Osteoblast (primary cell): ENCODE measurements around the gene SERTAD2. TPM values are rescaled to one million over a fixed set of nuclear protein-coding genes. Genes with fewer than 3 reads are reported as not detected.

Experiments
- DNase-seq: peaks from one replicate; pipeline ENCODE4 v3.0.0; 2011; ENCODE audit warnings: low spot score, mixed read lengths; ENCODE audit not compliant: insufficient read length; ENCODE audit errors: missing footprints
- H2AFZ ChIP-seq: 2 replicates; pipeline ENCODE4 v1.6.0; 2011; ENCODE audit warnings: mild to moderate bottlenecking, low read length
- H3K27ac ChIP-seq: 2 replicates; pipeline ENCODE4 v1.5.1; 2011; ENCODE audit warnings: mild to moderate bottlenecking, low read depth, low read length, moderate library complexity
- H3K27me3 ChIP-seq: 2 replicates; pipeline ENCODE4 v1.6.0; 2012; ENCODE audit warnings: mild to moderate bottlenecking, control low read depth, inconsistent platforms, low read length, moderate library complexity; ENCODE audit not compliant: insufficient read depth
- H3K36me3 ChIP-seq: 2 replicates; pipeline ENCODE4 v1.5.1; 2011; ENCODE audit warnings: mild to moderate bottlenecking, low read length, control low read depth, moderate library complexity; ENCODE audit not compliant: insufficient read depth
- H3K4me1 ChIP-seq: 2 replicates; pipeline ENCODE4 v1.5.1; 2011; ENCODE audit warnings: mild to moderate bottlenecking, low read length, control low read depth, moderate library complexity; ENCODE audit not compliant: insufficient read depth
- H3K4me2 ChIP-seq: 2 replicates; pipeline ENCODE4 v1.6.0; 2011; ENCODE audit warnings: mild to moderate bottlenecking, low read length; ENCODE audit not compliant: insufficient read depth
- H3K4me3 ChIP-seq: fragments of 200-600 bp; sonication (generic); 3 replicates; pipeline ENCODE4 v1.5.1; 2012; ENCODE audit warnings: mild to moderate bottlenecking, low read length, inconsistent platforms; ENCODE audit not compliant: insufficient read depth
- H3K79me2 ChIP-seq: 2 replicates; pipeline ENCODE4 v1.6.0; 2012; ENCODE audit warnings: mild to moderate bottlenecking, low read length, control low read depth, inconsistent platforms; ENCODE audit not compliant: insufficient read depth
- H3K9me3 ChIP-seq: 2 replicates; pipeline ENCODE4 v1.5.1; 2011; ENCODE audit warnings: low read depth, low read length, control low read depth
- H4K20me1 ChIP-seq: 2 replicates; pipeline ENCODE4 v1.6.0; 2012; ENCODE audit warnings: mild to moderate bottlenecking, low read length, control low read depth; ENCODE audit not compliant: insufficient read depth
- total RNA-seq: library from RNA; depleted of rRNA; stranded (reverse); fragments of >200 nt; gene quantifications from 2 replicates; pipeline ENCODE4 v1.2.3, GENCODE V29; 2012
- TF ChIP-seq, protein P1 (sequence below): IDR thresholded peaks from 2 replicates; pipeline ENCODE4 v1.5.1; 2011; ENCODE audit warnings: mild to moderate bottlenecking, low read depth, low read length, moderate library complexity; ENCODE audit errors: extremely low read depth

SERTAD2 gene
- total RNA-seq, 1 donor, result 24.6 TPM

DNA sequence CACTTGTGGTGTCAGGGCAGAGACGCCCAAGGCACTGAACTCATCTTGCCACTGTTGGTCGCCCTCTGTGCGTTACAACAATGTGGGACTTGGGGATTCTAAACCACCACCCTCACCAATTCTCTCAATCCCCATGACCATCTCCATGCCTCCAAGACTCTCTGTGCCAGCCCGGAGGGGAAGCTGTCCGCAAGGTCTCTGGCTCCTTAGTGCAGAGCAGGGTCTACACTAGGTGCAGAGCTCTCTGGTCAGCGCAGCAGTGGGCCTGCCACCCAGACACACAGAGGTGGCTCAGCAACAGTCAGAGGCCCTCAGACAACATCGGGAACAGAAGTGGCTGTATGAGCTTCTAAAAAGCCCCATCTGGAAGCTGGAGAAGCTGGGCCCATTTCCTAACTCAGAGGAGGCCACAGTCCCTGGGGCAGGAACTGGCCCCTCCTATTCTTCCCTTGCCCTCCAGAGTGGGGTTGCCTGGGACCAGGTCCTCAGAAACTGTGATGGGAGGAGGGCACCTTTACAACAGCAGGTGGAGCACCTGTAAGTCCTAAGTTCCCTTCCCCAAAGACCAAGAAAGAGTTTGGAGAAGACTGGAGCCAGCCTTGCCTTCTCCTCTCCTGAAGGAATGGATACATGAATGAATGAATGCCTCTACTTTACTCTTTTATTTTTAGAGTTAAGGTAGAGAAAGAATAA is 37.7 kb downstream of the SERTAD2 start:
- no peaks in the 10 kb centered on the region for H4K20me1 ChIP-seq
- H2AFZ ChIP-seq, result no peak overlapping the region
- TF ChIP-seq, protein P1, sequence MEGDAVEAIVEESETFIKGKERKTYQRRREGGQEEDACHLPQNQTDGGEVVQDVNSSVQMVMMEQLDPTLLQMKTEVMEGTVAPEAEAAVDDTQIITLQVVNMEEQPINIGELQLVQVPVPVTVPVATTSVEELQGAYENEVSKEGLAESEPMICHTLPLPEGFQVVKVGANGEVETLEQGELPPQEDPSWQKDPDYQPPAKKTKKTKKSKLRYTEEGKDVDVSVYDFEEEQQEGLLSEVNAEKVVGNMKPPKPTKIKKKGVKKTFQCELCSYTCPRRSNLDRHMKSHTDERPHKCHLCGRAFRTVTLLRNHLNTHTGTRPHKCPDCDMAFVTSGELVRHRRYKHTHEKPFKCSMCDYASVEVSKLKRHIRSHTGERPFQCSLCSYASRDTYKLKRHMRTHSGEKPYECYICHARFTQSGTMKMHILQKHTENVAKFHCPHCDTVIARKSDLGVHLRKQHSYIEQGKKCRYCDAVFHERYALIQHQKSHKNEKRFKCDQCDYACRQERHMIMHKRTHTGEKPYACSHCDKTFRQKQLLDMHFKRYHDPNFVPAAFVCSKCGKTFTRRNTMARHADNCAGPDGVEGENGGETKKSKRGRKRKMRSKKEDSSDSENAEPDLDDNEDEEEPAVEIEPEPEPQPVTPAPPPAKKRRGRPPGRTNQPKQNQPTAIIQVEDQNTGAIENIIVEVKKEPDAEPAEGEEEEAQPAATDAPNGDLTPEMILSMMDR, result no peak
- no peaks in the 10 kb centered on the region for H3K36me3 ChIP-seq
- H3K79me2 ChIP-seq, result no peaks in the 10 kb centered on the region
- no peak overlapping the region for H3K4me3 ChIP-seq
- no peak overlapping the region for H3K27ac ChIP-seq
- peaks cover 10% of the 10 kb centered on the region for H3K4me1 ChIP-seq
- no peak overlapping the region for H3K4me2 ChIP-seq
- no peaks in the 10 kb centered on the region for H3K27me3 ChIP-seq
- H3K9me3 ChIP-seq, result no peaks in the 10 kb centered on the region
- DNase-seq, result no peak

DNA sequence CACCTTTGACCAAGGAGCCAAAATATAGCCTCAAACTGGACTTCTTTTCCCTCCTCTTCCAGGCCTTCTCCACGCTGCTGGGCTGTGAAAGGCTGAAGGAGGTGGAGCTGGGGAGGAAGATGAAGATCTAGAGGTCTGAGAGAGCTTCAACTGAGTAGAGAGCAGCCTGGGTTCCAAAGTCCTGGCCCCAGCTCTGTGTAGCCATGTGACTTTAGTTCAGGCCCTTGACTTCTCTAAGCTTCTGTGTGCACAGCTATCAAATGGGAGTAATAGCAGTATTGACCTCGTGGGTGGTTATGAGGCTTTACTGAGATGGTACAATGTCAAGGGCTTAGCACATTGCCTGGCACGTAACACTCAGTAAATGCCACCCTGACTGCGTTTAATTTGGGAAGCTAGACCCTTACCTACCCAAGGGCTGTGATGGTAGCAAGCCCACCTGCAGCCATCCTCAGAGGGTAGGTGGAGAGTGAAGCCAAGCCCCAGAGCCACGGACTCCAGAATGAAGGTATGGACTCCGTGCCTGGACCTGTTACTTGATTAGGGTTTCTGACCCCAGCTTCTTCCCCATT is 38.4 kb downstream of the SERTAD2 start:
- H3K79me2 ChIP-seq, result no peaks in the 10 kb centered on the region

DNA sequence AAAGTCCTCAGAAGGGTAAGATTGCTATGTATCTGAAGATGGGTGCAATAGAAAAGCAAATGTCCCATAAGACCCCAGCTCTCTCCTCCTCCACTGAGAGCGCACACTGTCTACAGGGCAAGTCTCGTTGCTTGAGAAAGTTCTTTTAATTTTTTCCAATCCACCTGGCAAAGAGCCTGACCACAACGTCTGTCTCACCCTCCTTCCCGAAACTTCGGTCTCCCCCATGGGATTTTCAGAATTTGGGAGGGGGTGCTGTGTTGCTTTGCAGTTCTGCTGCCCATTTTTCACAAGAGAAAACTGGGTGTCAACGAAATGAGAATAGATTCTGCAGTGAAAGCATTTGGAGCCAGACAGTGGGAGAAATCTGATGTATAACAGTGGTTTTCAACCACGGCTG is 40.4 kb downstream of the SERTAD2 start:
- H3K27ac ChIP-seq, result no peak overlapping the region
- TF ChIP-seq, protein P1, result no peak
- no peak overlapping the region for H3K4me3 ChIP-seq
- H3K4me1 ChIP-seq, result peaks cover 17% of the 10 kb centered on the region
- H3K79me2 ChIP-seq, result no peaks in the 10 kb centered on the region
- no peaks in the 10 kb centered on the region for H3K27me3 ChIP-seq
- H2AFZ ChIP-seq, result peak overlapping the region; percentile 38
- H4K20me1 ChIP-seq, result no peaks in the 10 kb centered on the region
- H3K36me3 ChIP-seq, result no peaks in the 10 kb centered on the region
- no peaks in the 10 kb centered on the region for H3K9me3 ChIP-seq
- H3K4me2 ChIP-seq, result peak overlapping the region; percentile 50
- no peak for DNase-seq

More for the DNA sequence above, 38.4 kb downstream of the SERTAD2 start:
- no peak overlapping the region for H3K4me3 ChIP-seq
- peaks cover 10% of the 10 kb centered on the region for H3K4me1 ChIP-seq
- TF ChIP-seq, protein P1, result no peak
- H3K9me3 ChIP-seq, result no peaks in the 10 kb centered on the region
- H3K27ac ChIP-seq, result no peak overlapping the region
- H3K4me2 ChIP-seq, result no peak overlapping the region
- no peaks in the 10 kb centered on the region for H3K27me3 ChIP-seq
- no peaks in the 10 kb centered on the region for H4K20me1 ChIP-seq
- H2AFZ ChIP-seq, result no peak overlapping the region
- H3K36me3 ChIP-seq, result no peaks in the 10 kb centered on the region
- DNase-seq, result no peak

DNA sequence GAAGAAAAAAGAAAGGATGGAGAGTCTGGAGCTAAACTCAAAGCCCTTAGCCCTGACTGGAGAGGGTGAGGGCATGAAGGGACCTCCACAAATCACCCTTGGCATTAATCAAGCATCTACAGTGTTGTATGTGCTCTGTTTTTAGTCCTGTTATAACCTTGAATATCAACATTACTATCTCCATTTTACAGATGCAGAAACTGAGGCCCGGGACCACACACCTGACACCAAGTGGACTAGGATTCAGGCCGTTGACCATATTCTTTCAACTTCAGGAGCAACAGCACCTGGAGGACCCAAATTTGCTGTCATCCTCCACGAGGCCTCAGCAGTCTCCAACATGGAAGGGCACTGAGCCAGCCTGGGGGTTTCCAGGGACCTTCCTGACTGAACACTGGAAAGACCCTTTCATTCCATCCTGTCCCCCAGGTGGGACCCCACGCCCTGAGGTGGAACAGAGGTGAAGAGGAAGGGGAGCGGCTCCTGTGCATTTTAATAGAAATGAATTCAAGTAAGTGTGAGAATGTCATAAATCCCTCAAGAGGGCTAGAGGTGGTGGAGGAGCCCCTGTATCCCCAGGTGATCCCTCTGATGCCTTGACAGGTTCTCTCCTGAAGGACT is 41.0 kb downstream of the SERTAD2 start:
- TF ChIP-seq, protein P1, result no peak
- DNase-seq, result no peak
- H3K4me2 ChIP-seq, result no peak overlapping the region
- no peak overlapping the region for H2AFZ ChIP-seq
- no peaks in the 10 kb centered on the region for H3K79me2 ChIP-seq
- no peaks in the 10 kb centered on the region for H3K9me3 ChIP-seq
- no peaks in the 10 kb centered on the region for H3K27me3 ChIP-seq
- peaks cover 17% of the 10 kb centered on the region for H3K4me1 ChIP-seq
- H3K36me3 ChIP-seq, result no peaks in the 10 kb centered on the region
- no peak overlapping the region for H3K4me3 ChIP-seq
- no peak overlapping the region for H3K27ac ChIP-seq
- no peaks in the 10 kb centered on the region for H4K20me1 ChIP-seq
